GM23338 (cell line): ENCODE results near the gene KCTD15. TPM values are rescaled to one million over a fixed set of nuclear protein-coding genes. Genes with fewer than 3 reads are reported as not detected.
A peak's percentile ranks its signal among the peaks of the same experiment; 100 is the strongest.

Source experiments
- ATAC-seq: fragments of 200-7000 bp; cut with Tn5 transposase; 3 replicates; pipeline ENCODE4 v1.9.1; 2020
- DNase-seq: peaks from one replicate; pipeline ENCODE4 v3.0.0-alpha.2; 2015; ENCODE audit warnings: low spot score
- H2AFZ ChIP-seq: fragments of 200-600 bp; sonication (generic); 2 replicates; pipeline ENCODE4 v1.8.0; 2016; ENCODE audit warnings: antibody characterized with exemption, mild to moderate bottlenecking, moderate library complexity
- H3F3A ChIP-seq: fragments of 200-600 bp; sonication (generic); replicated peaks from 2 replicates; pipeline ENCODE4 v1.8.0; 2017; ENCODE audit warnings: antibody characterized with exemption, mixed run types, low read depth
- H3K27ac ChIP-seq: fragments of 200-600 bp; sonication (generic); 2 replicates; pipeline ENCODE4 v1.6.1; 2016; ENCODE audit warnings: low read depth
- H3K27me3 ChIP-seq: fragments of 200-600 bp; sonication (generic); 2 replicates; pipeline ENCODE4 v1.8.0; 2016; ENCODE audit warnings: mild to moderate bottlenecking, mixed run types, moderate library complexity; ENCODE audit not compliant: insufficient read depth
- H3K36me3 ChIP-seq: fragments of 200-600 bp; sonication (generic); 2 replicates; pipeline ENCODE4 v1.8.0; 2016; ENCODE audit warnings: mild to moderate bottlenecking; ENCODE audit not compliant: insufficient read depth
- H3K4me1 ChIP-seq: fragments of 200-600 bp; sonication (generic); 2 replicates; pipeline ENCODE4 v1.8.0; 2016; ENCODE audit warnings: mild to moderate bottlenecking, moderate library complexity; ENCODE audit not compliant: insufficient read depth
- H3K4me2 ChIP-seq: fragments of 200-600 bp; sonication (generic); 2 replicates; pipeline ENCODE4 v1.7.1; 2017; ENCODE audit warnings: mixed run types
- H3K4me3 ChIP-seq: fragments of 200-600 bp; sonication (generic); 2 replicates; pipeline ENCODE4 v1.6.1; 2016; ENCODE audit warnings: mixed run types
- H3K79me2 ChIP-seq: fragments of 200-600 bp; sonication (generic); replicated peaks from 2 replicates; pipeline ENCODE4 v1.8.0; 2017; ENCODE audit warnings: mild to moderate bottlenecking; ENCODE audit not compliant: insufficient read depth
- H3K9me2 ChIP-seq: fragments of 200-600 bp; sonication (generic); 2 replicates; pipeline ENCODE4 v1.8.0; 2017; ENCODE audit not compliant: insufficient read depth
- H4K20me1 ChIP-seq: fragments of 200-600 bp; sonication (generic); replicated peaks from 2 replicates; pipeline ENCODE4 v1.8.0; 2017; ENCODE audit warnings: mild to moderate bottlenecking; ENCODE audit not compliant: insufficient read depth
- H3K27ac Mint-ChIP-seq: 2 replicates; pipeline ENCODE4 v1.8.0; 2020; ENCODE audit warnings: inconsistent platforms, mild to moderate bottlenecking, moderate library complexity, mixed read lengths
- H3K27me3 Mint-ChIP-seq: 3 replicates; pipeline ENCODE4 v1.8.0; 2022; ENCODE audit warnings: low read depth, mild to moderate bottlenecking, moderate library complexity, mixed read lengths, inconsistent platforms; ENCODE audit not compliant: insufficient read depth, poor library complexity
- H3K36me3 Mint-ChIP-seq: 3 replicates; pipeline ENCODE4 v1.8.0; 2021; ENCODE audit warnings: low read depth, mild to moderate bottlenecking, inconsistent platforms, moderate library complexity, mixed read lengths
- H3K4me1 Mint-ChIP-seq: 3 replicates; pipeline ENCODE4 v1.8.0; 2020; ENCODE audit warnings: mild to moderate bottlenecking, inconsistent platforms, mixed read lengths
- H3K4me3 Mint-ChIP-seq: 3 replicates; pipeline ENCODE4 v1.8.0; 2021; ENCODE audit warnings: moderate library complexity, mild to moderate bottlenecking, inconsistent platforms, mixed read lengths
- H3K9me3 Mint-ChIP-seq: 3 replicates; pipeline ENCODE4 v1.8.0; 2020; ENCODE audit warnings: moderate library complexity, mild to moderate bottlenecking, inconsistent platforms, mixed read lengths
- CTCF ChIP-seq, 2 experiments: fragments of 200-600 bp in 1 of 2; sonication (generic) in 1 of 2; conservative IDR thresholded peaks; 2 replicates each; pipeline versions ENCODE4 v1.5.1 to v1.6.1; 2016 to 2017; ENCODE audit warnings: antibody characterized with exemption in 2 of 2, low read depth in 2 of 2, mild to moderate bottlenecking in 2 of 2, moderate library complexity in 1 of 2
- ZNF462 ChIP-seq: fragments of 250-450 bp; sonication (Bioruptor Pico); IDR thresholded peaks from 2 replicates; pipeline ENCODE4 v1.5.0; 2020; ENCODE audit warnings: mild to moderate bottlenecking, moderate library complexity
- polyA plus RNA-seq: library from polyadenylated mRNA; unstranded; fragments of >200 nt; fragmentation: Nextera tagmentation; extraction: Ambion mirVana; gene quantifications from 2 replicates; pipeline ENCODE4 v1.2.1, GENCODE V29; 2016
- total RNA-seq: library from RNA; depleted of rRNA; stranded (reverse); fragments of >200 nt; shearing (Covaris generic); gene quantifications from 2 replicates; pipeline ENCODE4 v1.2.3, GENCODE V29; 2014

KCTD15 gene
- total and polyA plus RNA-seq, 2 experiments from 2014 or later, result 5.1 to 60.1 TPM

GRCh38 chr19:33771384-33772101 lies 25.1 kb upstream of the KCTD15 start:
- no peaks in the 10 kb centered on the region for H3K9me3 Mint-ChIP-seq
- DNase-seq (peak; percentile 82), ATAC-seq (peak; percentile 80)
- no peak overlapping the region for H3K27ac ChIP-seq
- no peaks in the 10 kb centered on the region for H3F3A ChIP-seq
- H3K4me2 ChIP-seq, result no peak overlapping the region
- H3K27me3 Mint-ChIP-seq, result peaks cover 10% of the 10 kb centered on the region
- H3K36me3 Mint-ChIP-seq, result peaks cover 6% of the 10 kb centered on the region; the same call in 2 of the 3 replicates
- peaks cover 4% of the 10 kb centered on the region; the same call in 1 of the 2 replicates for H4K20me1 ChIP-seq
- peak; percentile 91 to 95 for TF ChIP-seq CTCF (conservative IDR thresholded peaks at IDR 0.05; ENCODE audit: low read depth in 2 of 2)
- no peak for TF ChIP-seq ZNF462 (CRISPR knock-in tag)
- H3K27me3 ChIP-seq, result no peaks in the 10 kb centered on the region
- H3K27ac Mint-ChIP-seq, result no peak overlapping the region
- H3K4me3 Mint-ChIP-seq, result no peak overlapping the region
- H3K36me3 ChIP-seq, result no peaks in the 10 kb centered on the region
- H3K4me3 ChIP-seq, result no peak overlapping the region
- no peaks in the 10 kb centered on the region for H3K4me1 Mint-ChIP-seq
- H3K9me2 ChIP-seq, result no peaks in the 10 kb centered on the region
- H3K4me1 ChIP-seq, result no peaks in the 10 kb centered on the region
- H3K79me2 ChIP-seq, result no peaks in the 10 kb centered on the region
- no peak overlapping the region for H2AFZ ChIP-seq
